GM21825 (cell line): Measurements from ENCODE around the gene RAB5IF.

Experiments
- ATAC-seq: cut with Tn5 transposase; IDR thresholded peaks from one replicate; pipeline ENCODE4 v1.9.1; 2021; ENCODE audit warnings: mild to moderate bottlenecking, moderate library complexity; ENCODE audit not compliant: unreplicated experiment

The RAB5IF gene

GRCh38 chr20:36658300-36658699, 52.7 kb downstream of the RAB5IF start:
- ATAC-seq = no peak
